Tibial nerve (tissue), 4 donors: ENCODE measurements around the gene NRBP1. TPM values are rescaled to one million over a fixed set of nuclear protein-coding genes. Genes with fewer than 3 reads are reported as not detected.

Experiments
- DNase-seq, 2 donors: peaks; one replicate each; pipeline ENCODE4 v3.0.0-alpha.2; 2019; ENCODE audit warnings: low spot score in 2 of 2
- H3K27ac ChIP-seq, 4 donors: fragments of 200-600 bp; sonication (generic) in 3 of 4; one replicate each; pipeline ENCODE4 v1.5.1; 2017 to 2019; ENCODE audit warnings: mild to moderate bottlenecking in 1 of 4
- H3K27me3 ChIP-seq, 2 donors: fragments of 200-600 bp; sonication (generic) in 1 of 2; one replicate each; pipeline versions ENCODE4 v1.5.1 to v1.6.0; 2017 to 2019
- H3K36me3 ChIP-seq, 3 donors: fragments of 200-600 bp; sonication (generic); one replicate each; pipeline ENCODE4 v1.5.1; 2018 to 2019
- H3K4me1 ChIP-seq, 4 donors: fragments of 200-600 bp; sonication (generic) in 3 of 4; one replicate each; pipeline ENCODE4 v1.5.1; 2017 to 2019
- H3K4me3 ChIP-seq, 4 donors: fragments of 200-600 bp; sonication (generic) in 3 of 4; one replicate each; pipeline ENCODE4 v1.5.1; 2017 to 2019; ENCODE audit warnings: mild to moderate bottlenecking in 1 of 4, moderate library complexity in 1 of 4
- H3K9me3 ChIP-seq, 4 donors: fragments of 200-600 bp; sonication (generic) in 3 of 4; one replicate each; pipeline ENCODE4 v1.5.1; 2017 to 2019
- EP300 ChIP-seq, 2 donors: sonication (generic); formaldehyde crosslinking; IDR thresholded peaks; one replicate each; pipeline ENCODE4 v1.6.1; 2017; ENCODE audit warnings: antibody characterized with exemption in 2 of 2, mild to moderate bottlenecking in 1 of 2
- POLR2A ChIP-seq, 2 donors: fragments of 450-650 bp; IDR thresholded peaks; one replicate each; pipeline ENCODE4 v1.6.1; 2017; ENCODE audit warnings: antibody characterized with exemption in 2 of 2, mild to moderate bottlenecking in 2 of 2, moderate library complexity in 2 of 2
- WGBS, 2 donors: methylation state at CpG; one replicate each; pipeline ENCODE4 v1.1.5; 2018; 5-methylcytosine and 5-hydroxymethylcytosine counted together
- total RNA-seq, 4 donors: library from RNA; depleted of rRNA; stranded (reverse); fragments of >200 nt; gene quantifications; one replicate each; pipeline ENCODE4 v1.1.0, GENCODE V29; 2016
- TF ChIP-seq, protein P1 (sequence below), 5 experiments: fragments of 200-600 bp in 3 of 5; fragments of 450-650 bp in 2 of 5; sonication (generic) in 3 of 5; IDR thresholded peaks; one replicate each; pipeline ENCODE4 v1.5.1; 2016 to 2019; ENCODE audit warnings: antibody characterized with exemption in 5 of 5, mild to moderate bottlenecking in 3 of 5, moderate library complexity in 2 of 5

Gene NRBP1
- total RNA-seq, 4 donors from 2014 or later = 43.7 to 62.5 (median 56.7) TPM

DNA sequence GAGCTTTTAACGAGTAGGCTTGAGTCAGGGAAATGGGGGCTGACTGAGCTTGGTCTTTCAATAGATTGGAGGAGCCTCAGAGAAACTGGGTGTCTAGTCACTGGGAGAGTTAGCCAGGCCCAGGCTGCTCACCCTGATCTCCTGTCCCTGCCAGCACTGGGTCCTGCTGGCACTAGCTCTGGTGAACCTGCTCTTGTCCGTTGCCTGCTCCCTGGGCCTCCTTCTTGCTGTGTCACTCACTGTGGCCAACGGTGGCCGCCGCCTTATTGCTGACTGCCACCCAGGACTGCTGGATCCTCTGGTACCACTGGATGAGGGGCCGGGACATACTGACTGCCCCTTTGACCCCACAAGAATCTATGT lies 14.5 kb downstream of the NRBP1 start:
- no peak for DNase-seq
- 77 to 78% methylated on average over 6 of the region's 6 CpGs for WGBS, 2 donors
- Histone ChIP-seq H3K9me3 (no peaks in the 10 kb centered on the region), H3K4me1 (peaks cover 0 to 14% (median 0%) of the 10 kb centered on the region in 4 donors), H3K27me3 (no peaks in the 10 kb centered on the region), H3K4me3 (peak overlapping the region in 1 of 4 donors; percentile 32), H3K27ac (peak overlapping the region in 2 of 4 donors; percentile 53 to 73), H3K36me3 (peaks cover 3 to 93% (median 27%) of the 10 kb centered on the region in 3 donors)
- TF ChIP-seq POLR2A (IDR thresholded peaks at IDR 0.05) = no peak

DNA sequence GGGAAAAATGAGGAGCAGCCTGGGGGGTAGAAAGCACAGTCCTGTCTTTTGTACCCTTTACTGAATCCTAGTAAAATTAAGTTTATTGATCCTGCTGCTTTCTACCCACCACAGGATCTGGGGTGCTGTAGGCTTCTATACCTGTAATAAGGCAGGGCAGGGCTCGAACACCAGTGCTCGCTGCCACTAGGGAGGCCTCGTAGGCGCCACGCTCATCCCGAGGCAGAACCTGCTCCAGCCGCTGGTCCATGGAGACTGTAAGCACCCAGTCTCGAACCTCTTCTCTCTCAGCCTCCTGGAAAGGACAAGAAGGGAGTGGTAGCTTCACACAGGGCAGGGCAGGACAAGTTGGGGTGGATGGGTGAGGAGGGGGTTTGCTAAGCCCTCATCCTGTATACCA lies 16.7 kb downstream of the NRBP1 start:
- H3K4me1 ChIP-seq = peaks cover 0 to 14% (median 0%) of the 10 kb centered on the region in 4 donors
- no peaks in the 10 kb centered on the region for H3K9me3 ChIP-seq
- no peak for DNase-seq
- no peak for TF ChIP-seq EP300 (IDR thresholded peaks at IDR 0.05)
- TF ChIP-seq, protein P1, sequence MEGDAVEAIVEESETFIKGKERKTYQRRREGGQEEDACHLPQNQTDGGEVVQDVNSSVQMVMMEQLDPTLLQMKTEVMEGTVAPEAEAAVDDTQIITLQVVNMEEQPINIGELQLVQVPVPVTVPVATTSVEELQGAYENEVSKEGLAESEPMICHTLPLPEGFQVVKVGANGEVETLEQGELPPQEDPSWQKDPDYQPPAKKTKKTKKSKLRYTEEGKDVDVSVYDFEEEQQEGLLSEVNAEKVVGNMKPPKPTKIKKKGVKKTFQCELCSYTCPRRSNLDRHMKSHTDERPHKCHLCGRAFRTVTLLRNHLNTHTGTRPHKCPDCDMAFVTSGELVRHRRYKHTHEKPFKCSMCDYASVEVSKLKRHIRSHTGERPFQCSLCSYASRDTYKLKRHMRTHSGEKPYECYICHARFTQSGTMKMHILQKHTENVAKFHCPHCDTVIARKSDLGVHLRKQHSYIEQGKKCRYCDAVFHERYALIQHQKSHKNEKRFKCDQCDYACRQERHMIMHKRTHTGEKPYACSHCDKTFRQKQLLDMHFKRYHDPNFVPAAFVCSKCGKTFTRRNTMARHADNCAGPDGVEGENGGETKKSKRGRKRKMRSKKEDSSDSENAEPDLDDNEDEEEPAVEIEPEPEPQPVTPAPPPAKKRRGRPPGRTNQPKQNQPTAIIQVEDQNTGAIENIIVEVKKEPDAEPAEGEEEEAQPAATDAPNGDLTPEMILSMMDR (IDR thresholded peaks at IDR 0.05) = no peak
- TF ChIP-seq POLR2A (IDR thresholded peaks at IDR 0.05) = no peak
- H3K27me3 ChIP-seq = no peaks in the 10 kb centered on the region
- H3K36me3 ChIP-seq = peaks cover 6 to 93% (median 20%) of the 10 kb centered on the region in 3 donors
- H3K27ac ChIP-seq = peak overlapping the region in 1 of 4 donors; percentile 63
- H3K4me3 ChIP-seq = no peak overlapping the region
- WGBS, 2 donors = 89 to 92% methylated on average over 8 of the region's 8 CpGs

- peaks cover 0 to 14% (median 0%) of the 10 kb centered on the region in 4 donors for H3K4me1 ChIP-seq
- H3K36me3 ChIP-seq = peaks cover 6 to 92% (median 16%) of the 10 kb centered on the region in 3 donors
- no peaks in the 10 kb centered on the region for H3K27me3 ChIP-seq
- peak overlapping the region in 1 of 4 donors; percentile 63 for H3K27ac ChIP-seq
- WGBS, 2 donors = 91 to 93% methylated on average over 8 of the region's 8 CpGs
- DNase-seq = no peak
- H3K9me3 ChIP-seq = no peaks in the 10 kb centered on the region
- H3K4me3 ChIP-seq = no peak overlapping the region
- TF ChIP-seq EP300 (IDR thresholded peaks at IDR 0.05) = no peak
- no peak for TF ChIP-seq POLR2A (IDR thresholded peaks at IDR 0.05)
- TF ChIP-seq, protein P1 (IDR thresholded peaks at IDR 0.05) = no peak
These were observed 17.2 kb downstream of the NRBP1 start for GRCh38 chr2:27445615-27446014.

DNA sequence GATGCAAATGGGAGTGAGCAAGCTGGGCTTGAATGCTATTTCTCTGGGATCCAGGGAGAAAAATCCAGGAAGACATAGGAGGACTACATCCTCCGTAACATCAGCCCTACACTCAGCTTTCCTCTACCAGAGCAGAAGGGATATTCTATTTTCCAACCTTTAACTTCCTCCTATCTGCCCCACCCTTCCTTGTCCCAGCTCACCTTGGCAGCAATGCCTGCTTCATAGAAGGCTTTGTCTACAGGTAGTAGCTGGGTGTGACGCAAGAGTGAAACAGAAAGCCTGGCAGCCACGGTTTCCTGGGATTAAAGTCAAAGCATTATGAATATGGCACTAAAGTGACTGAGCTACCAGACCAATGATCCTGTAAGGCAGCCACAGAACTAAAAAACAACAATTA lies 17.6 kb downstream of the NRBP1 start:
- Histone ChIP-seq H3K27me3 (no peaks in the 10 kb centered on the region), H3K9me3 (no peaks in the 10 kb centered on the region), H3K4me1 (peaks cover 0 to 14% (median 0%) of the 10 kb centered on the region in 4 donors), H3K27ac (peak overlapping the region in 1 of 4 donors; percentile 63), H3K36me3 (peaks cover 6 to 91% (median 11%) of the 10 kb centered on the region in 3 donors), H3K4me3 (no peak overlapping the region)
- WGBS, 2 donors = 89 to 90% methylated on average over 3 of the region's 3 CpGs
- TF ChIP-seq, protein P1 (IDR thresholded peaks at IDR 0.05) = no peak
- TF ChIP-seq EP300 (IDR thresholded peaks at IDR 0.05) = no peak
- no peak for TF ChIP-seq POLR2A (IDR thresholded peaks at IDR 0.05)
- no peak for DNase-seq

DNA sequence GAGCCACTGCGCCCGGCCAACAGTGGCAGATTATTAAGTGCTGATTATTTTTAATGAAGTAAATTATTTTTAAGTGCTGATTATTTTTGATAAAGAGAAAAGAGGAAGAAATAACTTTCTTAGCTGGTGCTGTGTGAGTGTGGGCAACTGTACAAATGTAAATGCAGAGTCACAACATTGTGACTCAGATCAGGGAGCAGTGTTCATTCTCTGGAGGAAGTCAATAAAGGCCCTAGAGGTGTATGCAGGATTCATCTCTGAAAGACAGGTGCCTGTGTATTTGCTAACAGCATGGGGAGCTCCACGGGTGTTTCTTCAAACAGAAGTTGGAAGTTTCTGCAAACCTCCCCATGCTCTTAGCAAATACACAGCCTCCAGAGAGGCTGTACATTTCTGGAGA lies 19.9 kb downstream of the NRBP1 start:
- TF ChIP-seq, protein P1 (IDR thresholded peaks at IDR 0.05) = no peak
- Histone ChIP-seq H3K9me3 (no peaks in the 10 kb centered on the region), H3K27me3 (no peaks in the 10 kb centered on the region), H3K27ac (no peak overlapping the region), H3K36me3 (peaks cover 0 to 91% (median 6%) of the 10 kb centered on the region in 3 donors), H3K4me3 (no peak overlapping the region), H3K4me1 (no peaks in the 10 kb centered on the region)
- 74 to 77% methylated on average over 3 of the region's 3 CpGs for WGBS, 2 donors
- no peak for DNase-seq

DNA sequence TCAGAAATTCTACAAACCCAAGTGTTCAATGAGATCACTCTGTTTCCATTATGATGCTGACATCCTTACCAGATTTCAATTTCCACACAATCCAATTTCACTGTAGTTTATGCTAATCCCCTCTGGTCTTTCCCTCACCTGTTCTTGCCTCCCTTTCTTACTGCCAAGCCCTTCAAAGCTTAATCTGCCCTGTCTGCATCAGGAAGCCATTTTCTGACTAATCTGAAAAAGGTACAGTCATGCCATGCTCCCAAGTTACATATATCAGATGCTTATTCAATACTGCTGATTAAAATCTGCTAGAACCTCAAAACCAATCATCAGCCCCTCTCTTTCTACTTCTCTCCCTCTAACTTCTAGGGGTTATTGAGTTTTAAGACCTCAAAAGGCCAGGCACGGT lies 22.7 kb downstream of the NRBP1 start:
- no peak overlapping the region for H3K4me3 ChIP-seq
- TF ChIP-seq, protein P1 (IDR thresholded peaks at IDR 0.05) = no peak
- TF ChIP-seq POLR2A (IDR thresholded peaks at IDR 0.05) = no peak
- H3K36me3 ChIP-seq = peaks cover 0 to 92% (median 6%) of the 10 kb centered on the region in 3 donors

More for the DNA sequence above, 22.7 kb downstream of the NRBP1 start:
- Histone ChIP-seq H3K4me1 (no peaks in the 10 kb centered on the region), H3K27me3 (no peaks in the 10 kb centered on the region), H3K27ac (no peak overlapping the region), H3K9me3 (no peaks in the 10 kb centered on the region)
- DNase-seq = no peak
- 86 to 97% methylated on average over 1 of the region's 1 CpG for WGBS, 2 donors
